T-helper 2 cell treated with Interferon-gamma antibody and Interleukin-4, amounts not matched to agents 100 ng/mL and 5 ng/mL, for 36 hours (primary cell): ENCODE results near the gene MARCHF9. TPM values are rescaled to one million over a fixed set of nuclear protein-coding genes. Genes with fewer than 3 reads are reported as not detected.
"Not testable (repeated sequence)": the region's sequence is repeated elsewhere in the genome, so short reads cannot be mapped to it uniquely, and the experiment has no call there.

Experiments
- intact Hi-C: fragments of 100-400 bp; cut with micrococcal nuclease; formaldehyde crosslinking; loops from one replicate; pipeline ENCODE4 v1.15.1; 2023
- total RNA-seq: library from RNA; stranded (reverse); gene quantifications from 2 replicates; pipeline ENCODE4 v1.2.3, GENCODE V29; 2022

MARCHF9 gene
- total RNA-seq, 1 donor from 2014 or later: 21.2 TPM

DNA sequence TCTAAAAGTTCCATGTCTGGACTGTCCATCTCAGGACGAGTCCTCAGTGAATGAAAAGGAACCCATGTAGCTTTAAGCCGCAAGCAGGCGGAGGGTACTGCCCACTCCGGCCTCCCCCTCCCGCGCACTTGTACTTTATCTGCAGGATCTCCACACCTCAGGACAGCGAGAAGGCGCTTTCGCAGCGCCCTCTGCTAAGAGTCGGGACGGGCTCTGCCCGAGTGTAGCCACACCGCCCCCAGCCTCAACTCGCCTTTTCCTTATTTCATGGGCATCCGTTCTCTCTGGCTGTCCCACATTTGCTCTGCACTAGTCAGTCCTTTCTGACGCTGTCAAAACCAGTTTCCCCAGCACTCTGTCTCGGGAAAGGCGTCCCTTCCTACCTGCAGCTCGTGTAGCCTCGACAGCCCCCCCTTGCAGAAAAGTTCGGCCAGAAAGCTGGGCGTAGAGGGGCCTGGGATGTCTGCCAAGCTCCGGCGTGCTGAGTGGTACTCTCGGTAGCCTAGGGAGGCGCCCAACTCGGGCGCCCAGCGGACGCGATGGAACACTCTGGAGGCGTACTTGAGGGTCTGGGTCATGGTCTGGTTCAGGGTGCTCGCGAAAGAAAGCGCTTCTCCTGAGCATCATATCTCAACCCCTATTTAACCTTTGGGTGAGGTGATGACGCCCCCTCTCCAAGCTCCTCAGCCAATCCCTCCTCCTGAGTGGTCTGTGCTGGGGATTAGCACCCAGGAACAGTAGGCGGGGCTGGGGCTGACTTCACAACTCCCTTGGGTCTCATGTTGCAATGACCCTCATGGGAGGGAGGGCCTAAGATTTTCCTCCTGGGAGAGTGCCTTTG, 11.8 kb downstream of the MARCHF9 start, which contains the start of gene CYP27B1:
CYP27B1 (minus strand) TSS at position 615 of the 841 bp plus-strand sequence; CDS start at position 578, 37 bp downstream.
- intact Hi-C loops: no loop called here

DNA sequence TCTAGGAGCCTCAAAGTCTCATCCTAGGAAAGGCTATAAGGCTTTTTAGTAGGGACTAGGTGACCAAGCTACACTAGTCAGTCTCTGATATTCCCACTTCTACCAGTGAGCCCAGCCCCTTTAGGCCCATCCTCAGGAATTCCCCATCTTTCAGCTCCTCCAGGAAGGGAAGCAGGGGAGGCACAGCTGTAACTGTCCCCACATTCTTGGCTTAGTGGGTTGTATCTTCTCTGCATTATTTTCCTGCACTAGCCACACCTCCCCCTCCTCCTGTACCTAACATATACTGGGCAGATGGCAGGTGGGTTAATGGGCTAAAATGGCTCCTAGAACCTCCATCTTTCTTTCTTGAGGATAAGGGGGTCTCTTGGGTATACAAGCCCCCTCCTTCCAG, 12.4 kb downstream of the MARCHF9 start:
- intact Hi-C loops: no loop called here

DNA sequence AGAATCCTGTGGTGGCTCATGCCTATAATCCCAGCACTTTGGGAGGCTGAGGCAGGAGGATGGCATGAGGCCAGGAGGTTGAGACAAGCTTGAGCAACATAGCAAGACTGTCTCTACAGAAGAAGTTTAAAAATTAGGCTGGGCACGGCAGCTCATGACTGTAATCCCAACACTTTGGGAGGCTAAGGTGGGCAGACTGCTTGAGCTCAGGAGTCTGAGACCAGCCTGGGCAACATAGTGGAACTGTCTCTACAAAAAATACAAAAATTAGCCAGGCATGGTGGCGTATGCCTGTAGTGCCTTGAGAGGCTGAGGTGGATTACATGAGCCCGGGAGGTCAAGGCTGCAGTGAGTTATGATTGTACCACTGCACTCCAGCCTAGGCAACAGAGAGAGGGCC, 13.0 kb downstream of the MARCHF9 start:
- intact Hi-C loops: no loop called here

DNA sequence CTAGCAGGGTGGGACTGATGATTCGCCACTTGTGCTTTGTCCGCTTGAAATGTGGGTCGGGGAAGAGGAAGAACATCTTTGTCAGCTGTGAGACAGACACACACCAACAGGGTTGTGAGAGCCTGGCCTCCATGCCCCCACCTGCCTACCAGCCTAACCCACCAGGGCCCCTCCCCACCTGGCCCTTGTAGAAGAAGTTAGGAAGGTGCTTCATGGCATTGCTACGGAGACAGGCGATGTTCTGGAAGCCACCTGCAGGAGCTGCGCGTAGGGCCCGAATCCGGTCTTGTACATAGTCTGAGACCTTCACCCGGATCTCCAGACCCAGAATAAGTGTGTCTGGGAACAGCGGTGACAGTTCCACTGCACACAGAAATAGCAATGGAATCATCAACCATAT, 14.7 kb downstream of the MARCHF9 start:
- intact Hi-C loops: no loop called here

DNA sequence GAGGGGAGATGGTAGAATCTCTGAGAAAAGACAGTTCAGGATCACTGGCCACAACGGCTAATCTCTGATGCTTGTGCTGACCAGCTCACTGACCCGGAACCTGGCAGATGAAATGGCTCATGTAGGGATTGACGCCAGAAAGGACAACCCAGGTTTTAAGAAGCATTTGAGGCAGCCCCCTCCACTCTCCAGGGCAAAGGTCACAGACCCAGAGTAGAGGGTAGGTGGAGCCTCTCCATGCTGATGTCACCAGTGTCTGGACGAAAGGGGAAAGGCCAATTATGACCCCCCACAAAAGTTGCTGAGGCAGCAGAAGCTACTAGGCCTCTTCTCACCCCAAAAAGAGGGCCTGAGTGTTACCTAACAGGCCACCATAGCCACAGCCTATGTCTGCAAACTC, 15.8 kb downstream of the MARCHF9 start:
- intact Hi-C loops: no loop called here

DNA sequence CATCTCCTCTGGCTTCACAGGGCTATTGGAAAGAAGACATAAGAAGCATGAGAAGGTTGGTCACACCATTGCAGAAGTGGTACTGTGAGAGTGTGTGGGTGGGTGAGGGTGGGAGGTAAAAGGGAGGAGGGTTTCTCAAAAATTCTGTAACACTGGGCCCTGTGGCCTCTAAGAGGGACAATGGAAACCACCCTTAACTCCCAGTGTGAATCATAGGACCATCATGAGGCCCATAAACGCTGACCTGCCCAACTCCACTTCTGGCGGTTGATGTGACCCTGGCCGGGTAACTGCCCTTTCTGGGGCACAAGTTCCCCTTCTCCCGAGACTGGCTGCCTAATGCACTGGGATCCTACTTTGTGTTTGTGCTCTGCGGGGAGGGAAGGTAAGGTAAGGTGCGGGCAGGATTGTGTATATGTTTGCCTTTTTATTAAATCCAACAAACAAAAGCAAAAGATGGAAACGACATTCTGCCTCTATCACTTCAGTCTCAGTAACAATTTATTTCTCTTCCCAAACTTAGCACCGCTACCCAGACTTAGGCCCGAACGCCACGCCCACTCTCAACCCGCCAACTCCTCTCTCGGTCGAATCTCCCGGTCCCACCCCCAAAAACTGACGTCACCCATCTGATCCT, 16.5 kb downstream of the MARCHF9 start:
- intact Hi-C loops: no loop called here

DNA sequence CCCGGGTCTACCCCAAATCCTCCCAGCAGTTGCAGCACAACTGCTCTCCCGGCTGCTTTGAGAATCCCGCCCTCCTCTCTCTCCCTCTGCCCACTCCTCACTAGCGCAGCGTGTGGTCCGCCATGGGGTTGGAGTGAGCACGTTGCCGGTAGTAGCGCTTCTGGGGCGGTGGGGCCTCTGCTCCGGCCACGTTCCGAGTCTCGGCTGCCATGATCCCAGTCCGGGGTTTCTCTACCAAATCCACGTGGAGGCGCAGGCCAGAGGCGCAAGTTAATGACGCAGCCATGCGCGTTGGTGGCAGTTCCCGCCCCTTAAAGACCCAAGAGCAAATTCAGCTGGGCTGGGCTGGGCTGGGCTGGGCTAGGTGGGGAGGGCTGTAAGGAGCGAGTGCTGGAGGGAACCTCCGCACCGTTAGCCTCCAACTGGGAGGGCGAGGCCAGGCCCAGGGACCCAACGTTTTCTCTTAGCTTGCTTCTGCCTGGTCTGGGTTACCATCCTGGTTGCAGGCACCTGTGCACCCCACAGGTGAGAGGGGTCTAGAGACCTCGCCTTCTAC, 17.0 kb downstream of the MARCHF9 start, which contains the start of gene METTL1:
METTL1 (minus strand) TSS at position 233 of the 556 bp plus-strand sequence; CDS start at position 211, 22 bp downstream.
- intact Hi-C loops: loop anchor here (1.0 to 2.0 kb wide), 5 partner anchors 10 to 169 kb away; partner anchors contain the start of genes ATP23, CDK4, CTDSP2 and TSFM

DNA sequence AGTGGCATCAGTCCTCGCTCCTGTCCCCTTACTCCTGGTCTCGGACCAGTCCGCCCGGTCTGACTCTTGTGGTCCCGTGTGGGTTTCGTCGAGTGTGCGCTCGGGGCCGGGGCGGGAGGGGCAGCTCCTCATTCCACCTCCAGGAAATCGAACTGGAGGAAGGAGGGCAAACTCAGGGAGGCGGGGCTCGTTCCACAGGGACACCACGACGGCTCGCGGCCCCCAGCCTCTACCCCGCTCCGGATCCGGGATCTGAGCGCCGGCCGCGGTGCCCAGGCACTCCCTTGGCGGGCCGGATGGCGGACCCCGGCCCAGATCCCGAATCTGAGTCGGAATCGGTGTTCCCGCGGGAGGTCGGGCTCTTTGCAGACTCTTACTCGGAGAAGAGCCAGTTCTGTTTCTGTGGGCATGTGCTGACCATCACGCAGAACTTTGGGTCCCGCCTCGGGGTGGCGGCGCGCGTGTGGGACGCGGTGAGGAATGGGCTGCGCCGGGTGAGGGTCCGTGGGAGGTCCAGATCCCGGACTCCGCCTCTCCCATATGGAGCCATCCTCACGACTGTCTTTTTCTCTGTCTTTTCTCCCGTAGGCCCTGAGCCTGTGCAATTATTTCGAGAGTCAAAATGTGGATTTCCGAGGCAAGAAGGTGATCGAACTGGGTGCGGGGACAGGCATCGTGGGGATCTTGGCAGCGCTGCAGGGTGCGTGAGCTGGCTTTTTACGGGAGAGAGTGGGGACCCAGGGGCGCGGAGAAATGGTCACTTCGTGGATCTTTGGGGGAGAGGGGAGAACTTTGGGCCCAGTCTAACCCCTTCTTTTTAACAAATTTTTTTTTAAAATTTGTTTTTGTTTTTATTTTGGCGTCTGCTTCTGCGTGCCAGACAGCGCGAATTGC, 17.8 kb downstream of the MARCHF9 start, which contains the start of gene EEF1AKMT3:
EEF1AKMT3 (plus strand) TSS at position 186 of the 894 bp plus-strand sequence; CDS start at position 297, 111 bp downstream.
- intact Hi-C loops: loop anchor here (1.0 to 2.0 kb wide), 5 partner anchors 10 to 169 kb away; partner anchors contain the start of genes ATP23, CDK4, CTDSP2 and TSFM

DNA sequence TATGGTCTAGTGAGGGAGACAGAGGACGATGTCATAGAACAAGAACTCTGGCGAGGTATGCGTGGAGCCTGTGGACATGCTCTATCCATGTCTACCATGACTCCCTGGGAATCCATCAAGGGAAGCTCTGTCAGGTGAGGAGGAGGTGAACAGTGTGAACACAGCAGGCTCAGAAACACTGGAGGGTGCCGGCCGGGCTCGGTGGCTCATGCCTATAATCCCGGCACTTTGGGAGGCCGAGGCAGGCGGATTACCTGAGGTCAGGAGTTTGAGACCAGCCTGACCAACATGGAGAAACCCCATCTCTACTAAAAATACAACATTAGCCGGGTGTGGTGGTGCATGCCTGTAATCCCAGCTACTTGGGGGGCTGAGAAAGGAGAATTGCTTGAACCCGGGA, 19.7 kb downstream of the MARCHF9 start:
- intact Hi-C loops: not testable (repeated sequence)

DNA sequence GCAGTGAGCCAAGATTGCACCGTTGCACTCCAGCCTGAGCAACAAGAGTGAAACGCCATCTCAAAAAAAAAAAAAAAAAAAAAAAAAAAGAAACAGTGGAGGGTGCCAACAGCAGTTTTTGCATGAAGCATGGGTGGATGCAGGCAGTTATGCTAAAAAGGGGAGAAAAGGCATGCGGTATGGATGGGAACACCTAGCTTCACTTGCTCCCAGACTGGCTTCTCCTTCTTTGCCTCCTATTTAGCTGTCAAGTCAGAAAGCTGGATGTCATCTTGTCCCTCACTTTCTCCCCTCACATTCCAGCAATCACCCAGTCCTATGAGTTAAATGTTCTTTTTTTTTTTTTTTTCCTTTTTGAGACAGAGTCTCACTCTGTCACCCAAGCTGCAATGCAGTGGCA, 20.1 kb downstream of the MARCHF9 start:
- intact Hi-C loops: no loop called here

DNA sequence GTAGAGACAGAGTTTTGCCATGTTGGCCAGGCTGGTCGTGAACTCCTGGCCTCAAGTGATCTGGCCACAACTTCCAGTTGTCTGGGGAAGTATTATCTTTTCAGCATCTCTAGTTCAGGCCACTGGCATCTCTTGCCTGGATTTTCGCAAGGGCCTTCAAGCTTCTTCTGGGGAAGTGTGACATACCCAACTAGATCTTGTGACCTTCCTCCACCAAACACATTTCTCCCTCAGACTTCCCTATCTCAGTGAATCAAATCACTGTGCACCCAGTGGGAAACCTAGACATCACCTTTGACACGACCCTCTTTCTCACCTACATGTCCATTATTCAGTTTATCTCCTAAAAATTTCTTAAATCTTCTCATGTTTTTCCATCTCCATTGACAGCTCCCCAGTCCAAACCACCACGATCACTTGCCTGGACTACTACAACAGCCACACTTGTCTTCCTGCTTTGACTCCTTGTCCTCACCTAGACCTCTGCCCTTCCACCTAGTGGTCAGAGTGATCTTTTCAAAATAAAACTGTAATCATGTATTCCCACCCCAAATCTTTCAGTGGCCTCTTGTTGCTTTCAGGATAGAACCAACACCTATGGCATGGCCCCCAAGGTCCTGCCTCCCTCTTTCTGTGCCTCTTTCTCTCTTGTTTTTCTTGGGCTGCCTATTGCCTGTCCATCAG, 20.8 kb downstream of the MARCHF9 start:
- intact Hi-C loops: no loop called here

DNA sequence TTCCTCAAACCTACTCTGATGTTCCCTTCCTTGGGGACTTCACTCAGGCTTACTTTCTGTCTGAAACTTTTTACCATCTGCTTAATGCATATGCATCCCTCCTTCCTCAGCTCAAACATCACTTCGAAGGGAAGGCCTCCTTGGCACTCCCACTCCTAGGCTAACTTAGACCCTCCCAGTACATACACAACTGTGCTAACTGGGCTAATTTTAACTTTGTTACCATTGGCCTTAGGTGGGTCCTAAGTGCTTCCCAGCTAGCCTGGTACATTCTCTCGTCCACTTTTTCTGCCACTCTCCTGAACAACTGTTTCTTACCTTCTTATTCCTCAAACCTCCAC, 21.3 kb downstream of the MARCHF9 start:
- intact Hi-C loops: no loop called here

DNA sequence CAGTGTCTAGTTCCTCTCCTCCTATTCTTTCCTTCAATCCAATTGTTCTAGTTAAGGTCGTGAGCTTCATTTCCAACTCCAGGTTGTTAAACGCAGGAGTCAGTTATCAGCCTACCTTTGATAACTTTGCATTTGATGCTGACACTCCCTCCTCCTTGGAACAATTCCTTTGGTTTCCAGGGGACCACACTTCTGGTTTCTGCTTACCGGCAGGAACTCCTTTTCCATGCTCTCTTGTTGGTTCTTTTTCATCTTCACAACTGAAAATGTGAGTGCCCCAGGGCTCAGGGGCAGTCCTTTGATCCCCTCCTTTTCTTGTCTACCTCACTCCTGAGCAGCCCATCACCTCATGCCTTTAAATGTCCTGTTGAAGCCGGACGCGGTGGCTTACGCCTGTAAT, 22.5 kb downstream of the MARCHF9 start:
- intact Hi-C loops: no loop called here

DNA sequence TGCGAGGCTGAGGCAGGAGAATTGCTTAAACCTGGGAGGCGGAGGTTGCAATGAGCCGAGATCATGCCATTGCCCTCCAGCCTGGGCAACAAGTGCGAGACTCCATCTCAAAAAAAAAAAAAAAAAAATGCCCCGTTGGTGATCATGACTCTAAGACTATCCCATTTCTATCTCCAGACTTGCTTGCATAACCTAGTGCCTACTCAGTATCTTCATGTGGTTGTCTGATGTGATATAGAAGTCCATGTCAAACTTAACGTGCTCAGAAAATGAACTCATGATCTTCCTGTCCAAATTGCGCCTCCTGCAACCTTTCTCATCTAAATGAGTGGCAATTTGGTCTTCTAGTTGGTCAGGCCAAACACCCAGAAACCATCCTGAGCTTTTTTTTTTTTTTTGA, 23.0 kb downstream of the MARCHF9 start:
- intact Hi-C loops: no loop called here

DNA sequence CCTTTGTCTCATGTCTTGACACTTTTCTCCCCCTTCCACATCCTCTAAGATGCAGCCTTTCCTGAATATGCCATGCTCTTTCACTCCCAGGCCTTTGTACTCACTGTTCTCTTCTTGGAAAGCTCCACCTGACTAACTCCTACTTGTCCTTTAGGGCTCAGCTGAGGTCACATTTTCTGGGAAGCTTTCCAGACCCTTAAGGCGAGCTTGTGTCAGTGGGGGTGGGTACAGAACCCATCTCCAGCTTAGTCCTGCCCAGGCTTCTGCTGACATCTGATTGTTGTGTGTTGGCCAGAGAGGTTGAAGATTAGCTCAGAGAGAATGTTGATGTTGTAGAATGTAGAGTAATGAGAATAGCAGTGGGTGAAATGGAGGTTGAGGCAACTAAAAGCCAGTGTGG, 24.8 kb downstream of the MARCHF9 start:
- intact Hi-C loops: no loop called here

DNA sequence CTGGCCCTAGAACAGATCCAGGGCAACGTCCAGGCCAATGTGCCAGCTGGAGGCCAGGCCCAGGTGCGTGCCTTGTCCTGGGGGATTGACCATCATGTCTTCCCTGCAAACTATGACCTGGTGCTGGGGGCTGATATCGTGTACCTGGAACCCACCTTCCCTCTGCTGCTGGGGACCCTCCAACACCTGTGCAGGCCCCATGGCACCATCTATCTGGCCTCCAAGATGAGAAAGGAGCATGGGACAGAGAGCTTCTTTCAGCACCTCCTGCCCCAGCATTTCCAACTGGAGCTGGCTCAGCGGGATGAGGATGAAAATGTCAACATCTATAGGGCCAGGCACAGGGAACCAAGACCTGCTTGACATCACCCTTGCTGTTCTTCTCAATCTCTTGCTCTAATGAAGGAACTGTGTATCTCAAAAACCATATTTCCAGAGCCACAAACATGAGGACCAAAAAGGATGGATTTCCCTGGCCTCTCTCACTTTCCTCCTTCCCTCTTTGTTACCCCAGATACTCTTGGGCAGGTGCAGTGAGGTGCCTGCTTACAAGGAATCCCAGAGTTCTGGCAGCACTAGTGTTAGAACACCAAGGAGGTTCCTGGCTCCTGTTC, 25.5 kb downstream of the MARCHF9 start:
- intact Hi-C loops: no loop called here

DNA sequence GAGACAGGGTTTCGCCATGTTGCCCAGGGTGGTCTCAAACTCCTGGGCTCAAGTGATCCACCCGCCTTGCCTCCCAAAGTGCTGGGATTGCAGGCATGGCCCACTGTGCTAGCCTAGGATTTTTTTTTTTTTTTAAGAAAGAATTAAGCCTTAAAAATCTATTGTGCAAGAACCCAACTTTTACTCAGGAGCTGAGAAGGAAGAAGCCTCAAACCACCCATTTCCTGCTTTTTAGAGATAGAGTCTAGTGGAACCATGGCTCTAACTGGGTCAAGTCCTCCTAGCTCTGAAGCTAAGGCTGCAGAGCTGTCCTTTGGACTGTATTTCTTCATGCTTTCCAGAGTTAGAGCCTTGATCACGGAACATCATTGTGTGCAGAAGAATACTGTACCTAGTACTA, 26.3 kb downstream of the MARCHF9 start:
- intact Hi-C loops: no loop called here

DNA sequence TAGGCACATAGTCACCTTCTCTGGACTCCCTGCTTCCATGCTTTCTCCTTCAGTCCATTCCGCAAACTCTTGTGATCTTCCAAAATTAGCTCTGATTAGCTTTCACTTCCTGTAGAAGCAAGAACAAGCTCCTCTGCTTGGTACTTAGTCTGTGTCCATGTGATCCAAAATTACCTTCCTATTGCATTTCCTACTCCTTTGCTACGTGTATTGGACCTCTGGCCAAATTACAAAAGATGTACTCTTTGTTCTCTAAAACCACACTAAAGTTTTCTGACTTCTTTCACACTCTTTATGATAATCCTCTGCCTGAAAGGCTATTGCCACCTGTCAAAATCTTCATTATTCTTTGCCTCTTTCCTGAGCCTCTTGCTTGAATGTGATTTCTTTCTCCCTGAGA, 26.9 kb downstream of the MARCHF9 start:
- intact Hi-C loops: loop anchor here (1.0 kb wide), 4 partner anchors 10 to 124 kb away; partner anchors contain the start of genes EEF1AKMT3, MARCHF9 and METTL1

DNA sequence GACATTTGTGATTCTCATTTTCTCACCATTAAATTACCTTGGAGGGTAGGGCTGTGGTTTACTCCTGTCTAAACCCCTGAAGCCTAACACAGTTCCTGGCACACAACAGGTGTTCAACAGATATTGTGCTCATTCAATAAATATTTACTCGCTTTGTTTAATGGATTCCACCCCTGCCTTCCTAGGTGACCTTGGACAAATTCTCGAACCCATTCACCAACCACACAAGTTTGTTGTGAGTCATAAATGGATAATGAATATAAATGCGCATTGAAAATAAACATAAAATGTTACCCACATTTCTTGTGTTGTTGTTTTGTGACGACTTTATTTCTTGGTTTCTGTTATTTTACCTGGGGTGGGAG, 27.3 kb downstream of the MARCHF9 start:
- intact Hi-C loops: loop anchor here (1.0 kb wide), 4 partner anchors 10 to 123 kb away; partner anchors contain the start of genes EEF1AKMT3, MARCHF9 and METTL1
